B cell (primary cell): ENCODE data around the gene IGFN1. TPM values are rescaled to one million over a fixed set of nuclear protein-coding genes. Genes with fewer than 3 reads are reported as not detected.

Source experiments
- ATAC-seq: fragments of 200-7000 bp; cut with Tn5 transposase; one replicate; pipeline ENCODE4 v1.10.0; 2021; ENCODE audit warnings: low read depth, mild to moderate bottlenecking, moderate number of reproducible peaks, moderate library complexity
- CTCF ChIA-PET: fragments of 350-600 bp; sonication (Branson Sonifier 250); formaldehyde crosslinking; loops from one replicate; lab custom pipeline; 2021; ENCODE audit warnings: antibody characterized with exemption, inconsistent platforms; lab: Charles Lee
- POLR2A ChIA-PET: fragments of 350-600 bp; sonication (Branson Sonifier 250); formaldehyde crosslinking; loops from one replicate; lab custom pipeline; 2021; ENCODE audit warnings: antibody characterized with exemption; lab: Charles Lee
- DNase-seq: peaks from one replicate; pipeline ENCODE4 v3.0.0; 2013
- H2AFZ ChIP-seq: 2 replicates; pipeline ENCODE4 v1.6.1; 2012; ENCODE audit warnings: mild to moderate bottlenecking, low read depth, low read length; ENCODE audit not compliant: insufficient read depth, poor library complexity, severe bottlenecking
- H3K27ac ChIP-seq, 2 donors: 1 replicate in 1 of 2; 2 replicates in 1 of 2; pipeline ENCODE4 v1.5.1; 2012 to 2013; ENCODE audit warnings: low read length in 2 of 2, mild to moderate bottlenecking in 2 of 2, moderate library complexity in 1 of 2
- H3K27me3 ChIP-seq, 4 experiments: fragments of 200-600 bp in 1 of 4; sonication (generic) in 1 of 4; replicated peaks in 1 of 4; 1 replicate in 2 of 4; 2 replicates in 2 of 4; pipeline versions ENCODE4 v1.6.1 to v1.7.0; 2013 to 2016; ENCODE audit warnings: low read length in 3 of 4, mild to moderate bottlenecking in 2 of 4, mixed read lengths in 1 of 4, moderate library complexity in 1 of 4; ENCODE audit not compliant: insufficient read depth in 4 of 4, control insufficient read depth in 3 of 4; ENCODE audit errors: control extremely low read depth in 1 of 4
- H3K36me3 ChIP-seq, 2 experiments: replicated peaks in 1 of 2; 1 replicate in 1 of 2; 2 replicates in 1 of 2; pipeline versions ENCODE4 v1.6.1 to v1.7.1; 2013; ENCODE audit warnings: low read length in 1 of 2; ENCODE audit not compliant: insufficient read depth in 2 of 2, control insufficient read depth in 1 of 2; ENCODE audit errors: control extremely low read depth in 1 of 2, extremely low read depth in 1 of 2
- H3K4me1 ChIP-seq, 2 donors: fragments of 200-600 bp in 1 of 2; sonication (generic) in 1 of 2; 1 replicate in 1 of 2; 2 replicates in 1 of 2; pipeline versions ENCODE4 v1.5.1 to v1.6.1; 2013 to 2017; ENCODE audit warnings: low read length in 2 of 2; ENCODE audit not compliant: control insufficient read depth in 2 of 2, insufficient read depth in 2 of 2
- H3K4me2 ChIP-seq: replicated peaks from 2 replicates; pipeline ENCODE3; 2012; ENCODE audit warnings: mild to moderate bottlenecking, low read depth, low read length; ENCODE audit not compliant: poor library complexity, severe bottlenecking
- H3K4me3 ChIP-seq, 5 experiments: fragments of 200-600 bp in 1 of 5; sonication (generic) in 1 of 5; 1 replicate in 3 of 5; 2 replicates in 2 of 5; pipeline versions ENCODE4 v1.5.1 to v1.7.0; 2011 to 2016; ENCODE audit warnings: low read length in 4 of 5, mild to moderate bottlenecking in 4 of 5, low read depth in 2 of 5, control low read depth in 1 of 5, moderate library complexity in 1 of 5; ENCODE audit not compliant: insufficient read depth in 1 of 5; ENCODE audit errors: control extremely low read depth in 1 of 5, extremely low read depth in 1 of 5
- H3K79me2 ChIP-seq: fragments of 200-600 bp; sonication (generic); one replicate; pipeline ENCODE4 v1.6.0; 2016; ENCODE audit warnings: low read length; ENCODE audit not compliant: control insufficient read depth, insufficient read depth
- H3K9ac ChIP-seq: fragments of 200-600 bp; sonication (generic); 2 replicates; pipeline ENCODE4 v1.6.1; 2017; ENCODE audit warnings: mild to moderate bottlenecking, low read length, moderate library complexity
- H3K9me3 ChIP-seq, 3 donors: one replicate each; pipeline versions ENCODE4 v1.6.1 to v1.7.1; 2013; ENCODE audit warnings: low read length in 2 of 3; ENCODE audit not compliant: control insufficient read depth in 2 of 3, insufficient read depth in 1 of 3; ENCODE audit errors: control extremely low read depth in 1 of 3
- H4K20me1 ChIP-seq: 2 replicates; pipeline ENCODE4 v1.6.0; 2012; ENCODE audit warnings: mild to moderate bottlenecking, low read length; ENCODE audit not compliant: insufficient read depth, control insufficient read depth, poor library complexity, severe bottlenecking
- H3K27ac Mint-ChIP-seq: one replicate; pipeline ENCODE4 v1.8.0; 2021; ENCODE audit warnings: mixed read lengths
- H3K27me3 Mint-ChIP-seq: one replicate; pipeline ENCODE4 v1.8.0; 2021; ENCODE audit warnings: mixed read lengths
- H3K4me1 Mint-ChIP-seq: one replicate; pipeline ENCODE4 v1.8.0; 2021; ENCODE audit warnings: mixed read lengths
- H3K4me3 Mint-ChIP-seq: one replicate; pipeline ENCODE4 v1.8.0; 2021; ENCODE audit warnings: mixed read lengths
- H3K9me3 Mint-ChIP-seq: one replicate; pipeline ENCODE4 v1.8.0; 2022; ENCODE audit warnings: mixed read lengths; ENCODE audit not compliant: insufficient read depth
- CTCF ChIP-seq: fragments of 200-600 bp; IDR thresholded peaks from one replicate; pipeline ENCODE4 v1.8.0; 2022; ENCODE audit warnings: antibody characterized with exemption, mild to moderate bottlenecking
- EZH2 ChIP-seq: IDR thresholded peaks from 2 replicates; pipeline ENCODE4 v1.6.1; 2012; ENCODE audit warnings: borderline replicate concordance, low read depth, mild to moderate bottlenecking, moderate library complexity, low read length; ENCODE audit not compliant: insufficient read depth, poor library complexity, severe bottlenecking
- WGBS: methylation state at CpG from one replicate; pipeline ENCODE4 v1.1.5; 2013; ENCODE audit warnings: missing lambda C conversion rate; ENCODE audit not compliant: insufficient coverage; 5-methylcytosine and 5-hydroxymethylcytosine counted together
- intact Hi-C: fragments of 100-400 bp; cut with micrococcal nuclease; formaldehyde crosslinking; loops from one replicate; pipeline ENCODE4 v1.10.0; 2022
- polyA plus RNA-seq: library from polyadenylated mRNA; depleted of rRNA; stranded (reverse); fragments of >200 nt; gene quantifications from 2 replicates; pipeline ENCODE4 v1.2.3, GENCODE V29; 2012
- total RNA-seq, 2 donors: library from RNA; stranded (reverse); fragments of 120-200 nt in 1 of 2; gene quantifications; 1 replicate in 1 of 2; 2 replicates in 1 of 2; pipeline versions ENCODE4 v1.2.3 to v1.2.4, GENCODE V29; 2013 to 2022

Gene IGFN1
- total and polyA plus RNA-seq, 2 donors (not counting 1 experiment from before 2014, with no cell fraction given), result not detected

GRCh38 chr1:201226178-201226514 is 35.5 kb downstream of the IGFN1 start:
- Mint-ChIP-seq H3K9me3 (no peaks in the 10 kb centered on the region), H3K27ac (no peak overlapping the region), H3K27me3 (peaks cover 30% of the 10 kb centered on the region), H3K4me3 (no peak overlapping the region), H3K4me1 (no peaks in the 10 kb centered on the region)
- Histone ChIP-seq H3K27ac (no peak overlapping the region), H3K4me1 (no peaks in the 10 kb centered on the region), H3K9ac (no peak overlapping the region), H3K4me2 (no peak overlapping the region), H3K4me3 (no peak overlapping the region), H3K79me2 (no peaks in the 10 kb centered on the region), H4K20me1 (no peaks in the 10 kb centered on the region), H3K9me3 (no peaks in the 10 kb centered on the region), H3K27me3 (peaks cover 0 to 11% (median under 1%) of the 10 kb centered on the region in 4 experiments), H3K36me3 (no peaks in the 10 kb centered on the region), H2AFZ (no peak overlapping the region)
- WGBS, result no CpG with 5 or more reads among the region's 7 CpGs
- TF ChIP-seq EZH2 (no peak), CTCF (no peak)
- intact Hi-C loops, result no loop called here
- DNase-seq, result no peak
- ChIA-PET POLR2A (no interaction called here), CTCF (interaction anchor here (1.4 kb wide), 1 partner anchor 76 kb away, joined by 5 read pairs; no protein-coding TSS in a partner anchor)
- no peak for ATAC-seq

GRCh38 chr1:201226859-201227488 is 36.4 kb downstream of the IGFN1 start:
- no peak overlapping the region for H3K4me2 ChIP-seq
- no peak overlapping the region for H2AFZ ChIP-seq
- ChIA-PET CTCF (interaction anchor here (1.4 kb wide), 1 partner anchor 77 kb away, joined by 5 read pairs; no protein-coding TSS in a partner anchor), POLR2A (no interaction called here)
- no peak overlapping the region for H3K4me3 ChIP-seq
- no peaks in the 10 kb centered on the region for H4K20me1 ChIP-seq
- peaks cover 36% of the 10 kb centered on the region for H3K27me3 Mint-ChIP-seq
- H3K27me3 ChIP-seq, result peaks cover 0 to 11% (median under 1%) of the 10 kb centered on the region in 4 experiments
- intact Hi-C loops, result no loop called here
- H3K27ac Mint-ChIP-seq, result no peak overlapping the region
- no peaks in the 10 kb centered on the region for H3K9me3 ChIP-seq
- H3K4me1 Mint-ChIP-seq, result no peaks in the 10 kb centered on the region
- no peak for DNase-seq
- no peaks in the 10 kb centered on the region for H3K9me3 Mint-ChIP-seq
- H3K27ac ChIP-seq, result no peak overlapping the region
- TF ChIP-seq CTCF (no peak), EZH2 (no peak)
- no peaks in the 10 kb centered on the region for H3K36me3 ChIP-seq
- no peaks in the 10 kb centered on the region for H3K79me2 ChIP-seq
- ATAC-seq, result no peak
- no peak overlapping the region for H3K4me3 Mint-ChIP-seq
- no peak overlapping the region for H3K9ac ChIP-seq
- 91% methylated on average over 17 of the region's 24 CpGs for WGBS
- no peaks in the 10 kb centered on the region for H3K4me1 ChIP-seq
